Measurements from ENCODE around the gene APOL4. TPM values are rescaled to one million over a fixed set of nuclear protein-coding genes. Genes with fewer than 3 reads are reported as not detected.

Gene APOL4
- total and polyA plus RNA-seq, 2 of the 4 experiments (the other 2 are of a cell fraction): 0.07 TPM; not detected in 1

DNA sequence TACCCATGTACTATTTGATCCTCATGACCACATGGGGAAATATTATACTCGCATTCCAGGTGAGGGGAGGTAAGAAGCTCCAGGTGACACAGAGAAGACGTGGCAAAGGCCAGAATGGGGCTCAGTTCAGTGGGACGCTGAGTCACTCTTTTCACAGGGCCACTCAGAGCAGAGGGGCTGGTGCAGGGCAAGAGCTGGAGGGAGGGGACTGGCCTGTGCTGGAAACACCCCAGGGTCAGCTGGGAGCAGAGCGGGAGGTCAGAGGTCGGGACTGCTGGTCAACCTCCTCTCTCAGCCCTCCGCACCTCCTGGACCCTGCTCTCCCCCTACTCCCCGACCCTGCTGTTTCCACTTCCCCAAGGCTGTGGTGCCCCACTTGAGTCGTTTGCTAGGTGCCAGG, 53.2 kb downstream of the APOL4 start:
- Histone ChIP-seq H3K36me3 (ENCODE audit: control insufficient read depth, insufficient read depth, low read length) (no peaks in the 10 kb centered on the region), H3K4me1 (ENCODE audit: control insufficient read depth, insufficient read depth, low read length) (no peaks in the 10 kb centered on the region), H3K23ac (ENCODE audit: low read depth, low read length) (no peak overlapping the region), H3K18ac (ENCODE audit: low read depth, low read length) (no peak overlapping the region), H3K9me1 (ENCODE audit: insufficient read depth, low read length) (no peaks in the 10 kb centered on the region), H3K4ac (ENCODE audit: low read depth, low read length) (no peak overlapping the region), H4K8ac (ENCODE audit: low read depth in 2 of 2, low read length in 2 of 2) (no peak overlapping the region), H4K91ac (ENCODE audit: insufficient read depth, low read depth, low read length) (no peak overlapping the region), H4K5ac (ENCODE audit: low read depth, low read length) (no peak overlapping the region), H3K9ac (ENCODE audit: low read depth, low read length) (no peak overlapping the region), H3K56ac (ENCODE audit: extremely low read depth, insufficient read depth, low read length) (no peak overlapping the region), H2AK5ac (ENCODE audit: low read depth, low read length) (no peak overlapping the region), H2BK5ac (ENCODE audit: low read depth, low read length, poor library complexity, severe bottlenecking) (no peak overlapping the region), H3K4me2 (ENCODE audit: low read depth, low read length) (no peak overlapping the region), H3K27ac (ENCODE audit: insufficient read depth, low read length) (no peak overlapping the region), H2BK15ac (ENCODE audit: low read depth, low read length) (no peak overlapping the region), H2BK20ac (ENCODE audit: low read depth, low read length) (no peak overlapping the region), H3K79me1 (ENCODE audit: low read depth in 1 of 2, low read length in 2 of 2) (no peaks in the 10 kb centered on the region), H3K14ac (replicated peaks; ENCODE audit: low read depth, low read length) (no peak overlapping the region), H2BK120ac (ENCODE audit: low read depth, low read length) (no peak overlapping the region), H4K20me1 (ENCODE audit: insufficient read depth, low read length) (no peaks in the 10 kb centered on the region), H3K4me3 (ENCODE audit: insufficient read depth, low read depth, low read length) (no peak overlapping the region), H3K27me3 (ENCODE audit: control insufficient read depth, insufficient read depth, low read length) (peaks cover 4% of the 10 kb centered on the region), H2AK9ac (replicated peaks; ENCODE audit: low read depth, low read length, poor library complexity) (no peak overlapping the region), H2AFZ (replicated peaks; ENCODE audit: low read length, poor library complexity) (no peak overlapping the region), H3K9me3 (ENCODE audit: control insufficient read depth, insufficient read depth, low read length) (peaks cover 2% of the 10 kb centered on the region; the same call in 1 of the 2 replicates)
- CTCF ChIA-PET: no interaction called here
- in situ Hi-C loops (cut with MboI; ENCODE audit: low sequenced_read_pairs) (no loop called here), dilution Hi-C loops (cut with HindIII; ENCODE audit: low sequenced_read_pairs, unreplicated experiment) (no loop called here), intact Hi-C loops (cut with micrococcal nuclease) (loop anchor here (5.0 kb wide), 1 partner anchor 129 kb away; no protein-coding TSS in a partner anchor)
- no peak for DNase-seq
- no CpG with 5 or more reads among the region's 8 CpGs for WGBS, 2 experiments (ENCODE audit: extremely low coverage in 2 of 2, insufficient read length in 1 of 2)
- POLR2A ChIA-PET (ENCODE audit: unreplicated experiment): no interaction called here
- no TSS peak for BruUV-seq (replicated peaks)
- ATAC-seq (ENCODE audit: low read depth): no peak
- TF ChIP-seq RCOR1 (IDR thresholded peaks at IDR 0.05; ENCODE audit: insufficient replicate concordance, low read length) (no peak), FOS (IDR thresholded peaks at IDR 0.05; ENCODE audit: low read depth, low read length) (no peak)
- TF ChIP-seq, protein P1, sequence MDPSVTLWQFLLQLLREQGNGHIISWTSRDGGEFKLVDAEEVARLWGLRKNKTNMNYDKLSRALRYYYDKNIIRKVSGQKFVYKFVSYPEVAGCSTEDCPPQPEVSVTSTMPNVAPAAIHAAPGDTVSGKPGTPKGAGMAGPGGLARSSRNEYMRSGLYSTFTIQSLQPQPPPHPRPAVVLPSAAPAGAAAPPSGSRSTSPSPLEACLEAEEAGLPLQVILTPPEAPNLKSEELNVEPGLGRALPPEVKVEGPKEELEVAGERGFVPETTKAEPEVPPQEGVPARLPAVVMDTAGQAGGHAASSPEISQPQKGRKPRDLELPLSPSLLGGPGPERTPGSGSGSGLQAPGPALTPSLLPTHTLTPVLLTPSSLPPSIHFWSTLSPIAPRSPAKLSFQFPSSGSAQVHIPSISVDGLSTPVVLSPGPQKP (IDR thresholded peaks at IDR 0.05; ENCODE audit: borderline replicate concordance, low read depth, low read length): no peak
